NCI-H226 (cell line): ENCODE measurements around the gene AGR3.
A peak's percentile ranks its signal among the peaks of the same experiment; 100 is the strongest.

ENCODE experiments used
- DNase-seq: peaks from one replicate; pipeline ENCODE4 v3.0.0-alpha.2; 2015

AGR3 gene

DNA sequence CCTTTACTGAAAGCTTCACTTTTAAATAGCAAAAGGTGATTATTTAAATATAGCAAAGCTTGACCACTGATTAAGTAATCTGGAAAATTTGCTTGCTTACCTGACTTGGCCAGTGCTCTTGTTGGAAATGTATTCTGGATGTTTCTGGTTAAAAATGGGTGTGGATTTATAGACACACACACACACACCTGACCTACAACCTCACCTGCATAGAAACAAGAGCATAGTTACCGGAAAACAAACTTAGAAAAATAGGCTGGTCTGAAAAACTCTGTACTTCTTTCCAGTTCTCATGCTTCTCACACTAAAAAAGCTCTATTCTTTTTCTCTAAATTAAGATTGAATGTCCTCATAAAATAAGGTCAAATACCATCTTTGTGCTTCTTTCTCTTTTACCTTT lies at the start of gene AGR3:
Gene AGR3, minus strand, starts transcription at position 140 of the 400 bp plus-strand sequence. CDS start 3,365 bp downstream, outside the sequence.
- DNase-seq, result no peak

DNA sequence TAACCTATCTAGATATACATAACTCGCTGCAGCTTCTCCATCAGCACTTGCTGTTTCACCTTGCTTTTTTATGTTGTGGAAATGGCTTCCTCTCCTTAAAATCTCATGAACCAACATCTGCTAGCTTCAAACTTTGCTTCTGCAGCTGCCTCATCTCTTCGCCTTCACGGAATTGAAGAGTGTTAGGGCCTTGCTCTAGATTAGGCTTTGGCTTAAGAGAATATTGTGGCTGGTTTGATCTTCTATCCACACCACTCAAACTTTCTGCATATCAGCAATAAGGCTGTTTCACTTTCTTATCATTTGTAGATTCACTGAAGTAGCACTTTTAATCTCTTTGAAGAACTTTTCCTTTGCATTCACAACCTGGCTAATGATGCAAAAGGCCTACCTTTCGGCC lies 49.2 kb upstream of the AGR3 start:
- no peak for DNase-seq

DNA sequence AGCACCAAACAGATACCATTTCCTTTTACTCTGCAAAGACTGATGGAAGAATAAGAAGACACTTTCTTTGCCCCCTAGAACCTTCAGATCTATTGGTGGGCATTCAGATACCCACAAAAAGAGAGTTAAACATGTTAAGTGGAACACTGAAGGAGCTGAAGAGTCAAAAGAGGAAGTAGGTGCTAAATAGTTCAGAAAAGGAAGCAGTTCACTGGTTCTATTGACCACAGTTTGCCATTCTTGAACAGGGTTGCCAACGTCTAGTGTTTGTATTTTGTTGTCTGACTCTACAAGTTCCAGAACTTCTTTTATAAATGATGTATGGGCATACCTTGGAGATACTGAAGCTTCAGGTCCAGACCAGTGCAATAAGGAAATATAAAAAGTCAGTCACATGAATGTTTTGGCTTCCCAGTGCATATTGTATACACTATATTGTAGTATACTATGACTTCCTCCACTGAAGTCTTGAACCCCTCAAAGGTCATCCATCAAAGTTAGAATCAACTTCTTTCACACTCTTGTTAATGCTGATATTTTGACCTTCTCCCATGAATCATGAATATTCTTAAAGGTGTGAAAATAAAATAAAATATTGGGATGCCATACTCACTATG lies 47.5 kb upstream of the AGR3 start:
- no peak for DNase-seq

DNA sequence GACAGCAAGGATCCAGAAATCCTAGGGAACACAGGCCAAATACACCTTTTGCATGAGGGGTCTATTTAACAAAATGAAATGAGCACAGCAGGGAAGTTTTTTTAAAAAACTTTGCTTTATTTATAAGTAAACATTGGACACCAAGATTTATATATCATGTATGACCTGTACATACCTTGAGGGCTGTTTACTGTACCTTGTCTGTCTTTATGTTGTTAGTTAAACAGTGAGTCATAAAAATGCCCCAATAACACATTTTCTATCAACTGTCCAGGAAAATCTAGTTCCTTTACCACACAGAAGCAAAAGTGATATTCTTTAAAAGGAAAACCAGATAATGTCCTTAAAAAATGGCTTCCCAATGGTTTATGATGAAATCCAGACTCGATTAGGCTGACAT lies 45.1 kb upstream of the AGR3 start:
- DNase-seq, result no peak

DNA sequence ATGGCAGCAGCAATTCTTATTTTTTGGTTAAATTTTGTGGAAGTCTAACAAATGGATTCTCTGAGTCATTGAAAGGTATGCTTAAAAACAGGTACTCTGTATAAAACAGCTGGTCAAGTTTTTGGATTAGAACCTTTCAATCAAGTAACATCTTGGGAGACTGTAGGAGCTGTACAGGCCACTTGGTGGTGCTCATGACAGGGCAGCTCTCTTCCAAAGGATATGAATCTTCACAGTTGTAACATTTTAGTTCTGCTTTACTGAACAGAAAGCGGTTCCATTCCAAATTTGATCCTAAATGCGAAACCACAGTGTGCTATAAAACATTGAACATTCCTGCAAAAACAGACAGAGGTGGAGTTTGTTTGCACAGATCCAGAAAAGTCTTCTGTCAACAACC lies 44.5 kb upstream of the AGR3 start:
- DNase-seq, result peak; percentile 37

DNA sequence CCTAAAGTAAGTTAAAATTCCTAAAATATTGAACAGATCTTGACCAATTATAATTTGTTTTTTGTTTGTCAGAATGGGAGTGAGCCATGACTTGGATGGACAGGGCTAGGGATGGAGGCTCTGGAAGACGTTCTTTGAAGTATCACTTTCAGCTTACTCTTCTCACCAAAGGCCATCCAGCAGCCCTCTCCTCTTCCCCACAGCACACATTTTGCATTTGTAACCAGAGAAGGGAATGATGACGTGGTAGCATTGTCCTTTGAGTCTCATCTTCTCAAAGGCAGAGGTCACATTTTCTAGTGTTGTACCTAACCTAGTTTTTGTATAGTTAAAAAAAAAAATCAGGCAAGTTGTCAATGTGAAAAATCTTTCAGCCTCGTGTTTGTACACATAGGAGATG lies 43.8 kb upstream of the AGR3 start:
- DNase-seq, result no peak

DNA sequence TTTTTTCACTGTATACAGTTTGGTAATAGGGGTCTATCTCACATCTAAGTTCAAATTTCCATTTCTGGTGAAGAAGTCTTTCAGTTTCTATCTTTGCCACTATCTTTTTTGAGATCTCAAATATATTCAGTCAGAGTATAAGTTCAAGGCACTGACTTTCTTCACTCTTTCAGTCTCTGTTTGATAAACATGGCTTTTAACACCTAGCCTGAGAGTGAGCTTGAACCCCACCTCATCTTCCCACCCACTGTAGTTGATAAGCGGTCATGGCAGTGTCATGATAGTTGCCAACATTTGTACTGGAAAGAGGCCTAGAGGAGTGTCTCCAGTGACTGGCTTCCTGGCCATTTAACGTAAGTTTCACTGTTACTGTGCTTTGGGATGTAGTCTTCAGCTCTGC lies 41.2 kb upstream of the AGR3 start:
- DNase-seq, result no peak

DNA sequence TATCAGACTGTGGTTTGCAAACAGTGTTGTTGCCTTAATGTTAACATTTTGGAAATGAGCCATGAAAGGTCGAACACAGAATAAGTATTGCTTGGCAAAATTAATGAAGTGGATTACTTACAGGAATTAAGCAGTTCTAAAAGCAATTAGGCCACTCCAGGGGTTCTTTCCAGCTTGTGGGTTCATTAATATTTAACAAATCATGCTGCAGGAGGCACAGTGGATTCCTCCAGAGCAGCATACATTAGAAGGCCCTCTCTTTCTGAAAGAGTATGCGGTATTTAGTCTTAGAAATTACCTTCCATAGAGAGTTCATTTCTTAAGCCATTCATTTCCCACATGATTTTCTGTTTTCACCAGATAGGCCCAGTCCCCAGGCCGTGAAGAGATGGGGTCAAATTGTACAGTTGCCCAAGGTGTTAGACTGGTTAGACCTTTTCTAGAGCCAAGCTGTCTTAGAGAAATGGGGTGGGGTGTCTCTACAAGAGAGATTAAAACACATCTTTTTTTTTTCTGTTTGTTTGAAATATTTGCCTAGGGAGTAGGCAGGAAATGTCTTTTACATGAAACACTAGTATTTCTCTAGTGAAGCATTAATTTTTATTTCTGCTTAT lies 40.0 kb upstream of the AGR3 start:
- DNase-seq, result peak; percentile 36

DNA sequence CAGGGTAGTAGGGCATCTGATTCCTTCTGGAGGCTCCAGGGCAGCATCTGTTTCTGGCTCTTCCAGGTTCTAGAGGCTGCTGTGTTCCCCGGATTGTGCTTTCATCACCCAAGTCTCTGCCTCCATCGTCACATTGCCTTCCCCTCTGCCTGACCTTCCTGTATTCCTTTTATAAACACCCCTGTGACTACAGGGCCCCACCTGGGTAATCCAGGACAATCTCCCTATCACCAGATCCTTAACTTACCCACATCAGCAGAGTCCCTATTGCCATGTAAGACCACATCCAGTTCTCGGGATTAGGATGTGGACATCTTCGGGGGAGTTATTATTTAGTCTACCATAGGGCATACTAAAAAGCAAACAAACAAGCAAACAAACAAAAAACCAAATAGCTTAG lies 39.4 kb upstream of the AGR3 start:
- DNase-seq, result no peak

DNA sequence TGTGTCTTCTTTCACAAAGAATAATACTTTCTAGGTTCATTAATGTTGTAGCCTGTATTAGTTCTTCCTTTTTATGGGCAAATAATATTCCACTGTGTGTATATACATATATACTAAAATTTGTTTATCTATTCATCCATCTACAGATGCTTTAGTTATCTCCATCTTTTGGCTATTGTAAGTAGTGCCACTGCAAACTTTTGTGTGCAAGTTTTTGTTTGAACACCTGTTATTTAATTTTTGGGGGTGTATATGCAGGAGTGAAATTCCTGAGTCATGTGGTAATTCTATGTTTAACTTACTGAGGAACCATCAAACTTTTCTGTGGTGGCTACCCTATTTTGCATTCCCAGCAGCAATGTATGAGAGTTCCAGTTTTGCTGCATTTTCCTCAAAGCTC lies 37.7 kb upstream of the AGR3 start:
- DNase-seq, result no peak

DNA sequence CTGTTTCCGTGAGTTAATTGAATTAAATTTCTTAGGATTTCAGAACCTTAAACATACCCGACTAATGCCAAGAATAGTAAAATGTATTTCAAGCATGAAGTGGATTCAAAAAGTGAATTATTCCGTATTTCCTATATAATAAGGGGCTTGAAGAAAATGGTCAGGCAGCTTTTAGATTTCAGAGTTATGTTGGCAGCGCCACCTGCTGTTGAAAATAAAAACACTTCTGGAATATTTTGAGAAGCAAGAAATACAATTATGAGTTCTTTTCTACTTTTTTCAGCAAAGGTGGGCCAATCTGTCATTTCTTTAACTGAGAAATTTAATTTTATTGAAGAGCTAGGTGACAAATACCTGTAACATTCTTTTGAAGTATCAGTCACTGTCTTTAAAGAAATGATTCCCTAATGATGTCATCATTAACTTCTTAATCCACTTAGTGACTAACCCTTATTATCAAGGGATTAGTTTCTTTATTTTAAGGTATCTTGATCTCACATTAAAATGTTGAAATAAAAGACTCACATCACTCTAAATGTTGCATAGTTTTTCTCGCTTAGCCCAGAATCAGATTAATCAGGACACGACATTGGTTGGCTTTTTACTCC lies 36.6 kb upstream of the AGR3 start:
- peak; percentile 20 for DNase-seq

DNA sequence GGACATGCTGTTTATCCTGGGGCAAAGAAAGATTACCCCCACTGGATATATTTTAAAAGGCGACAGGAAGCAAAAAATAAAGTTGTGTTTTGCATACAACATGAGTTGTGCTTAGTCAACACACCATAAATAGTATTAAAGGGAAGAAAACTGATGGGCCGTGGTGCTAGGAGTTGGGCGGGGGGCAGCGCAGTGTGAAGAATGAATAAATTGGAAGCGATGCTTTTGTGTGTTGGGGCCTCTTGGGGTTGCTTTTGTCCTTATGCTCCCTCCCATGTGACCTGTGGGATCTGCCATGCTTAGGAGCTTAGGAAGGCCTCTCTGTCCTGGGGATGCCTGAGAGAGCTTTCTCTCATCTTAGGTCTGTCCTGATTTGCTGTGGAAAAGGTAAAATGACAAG lies 35.0 kb upstream of the AGR3 start:
- DNase-seq, result no peak

DNA sequence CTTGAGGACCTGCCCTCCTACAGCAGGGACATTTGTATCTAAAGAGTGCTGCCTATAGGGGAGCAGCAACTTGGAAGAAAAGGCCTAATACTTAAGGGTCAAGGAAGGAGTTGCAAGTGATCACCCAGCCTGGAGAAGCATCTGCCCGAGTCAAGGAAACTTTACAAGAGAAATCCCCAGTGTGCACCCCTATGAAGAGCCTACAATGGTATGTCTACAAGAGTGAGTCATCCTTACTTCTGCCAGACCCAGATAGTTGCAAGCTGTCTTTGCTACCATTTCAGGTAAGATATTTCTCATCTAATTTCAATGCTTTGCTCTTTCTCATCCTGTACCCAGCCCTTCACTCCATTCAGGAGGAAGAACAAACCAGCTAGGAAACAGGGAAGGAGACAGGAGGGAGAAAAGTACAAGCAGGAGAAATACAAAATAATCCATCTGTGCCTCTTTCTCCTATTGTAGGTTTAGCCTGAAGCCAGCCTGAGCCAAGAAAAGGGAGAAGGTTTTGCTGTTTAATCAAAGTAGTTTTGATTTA lies 34.4 kb upstream of the AGR3 start:
- DNase-seq, result peak; percentile 92

DNA sequence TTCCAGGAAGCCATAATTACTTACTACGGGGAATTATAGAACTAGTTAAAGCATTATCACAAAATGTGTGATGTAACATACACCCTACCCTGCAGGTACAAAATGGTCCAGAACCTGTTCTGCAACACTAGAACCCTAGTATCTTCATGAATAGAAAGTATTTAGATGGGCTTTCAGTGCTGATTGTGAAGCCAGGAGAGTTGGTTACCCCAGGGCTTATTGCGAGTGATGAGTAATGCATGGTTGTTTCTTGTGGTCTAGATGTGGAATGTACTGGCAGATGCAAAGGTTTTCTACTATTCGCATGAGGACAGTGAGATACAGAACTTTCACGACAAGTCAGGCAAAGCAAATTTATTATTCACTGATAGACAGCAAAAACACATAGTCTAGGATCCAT lies 33.6 kb upstream of the AGR3 start:
- DNase-seq, result peak; percentile 96

DNA sequence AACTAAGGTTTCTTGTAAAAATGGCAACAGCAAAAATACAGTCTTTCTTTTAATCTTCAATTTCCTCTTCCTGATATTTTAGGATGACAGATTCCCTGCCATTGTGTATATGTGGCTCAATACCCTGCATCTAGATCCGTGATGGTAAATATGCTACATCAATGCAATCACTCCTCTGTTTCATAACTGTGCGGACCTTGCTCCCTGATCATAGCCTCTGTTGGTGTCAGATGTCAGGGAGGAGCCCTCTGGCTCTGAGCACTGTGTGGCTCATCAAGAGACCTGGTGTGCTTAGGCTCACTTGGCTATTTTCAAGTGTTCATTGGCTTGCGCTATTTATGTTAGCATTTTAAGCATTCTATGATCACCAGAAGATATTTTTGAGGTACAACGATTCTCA lies 33.0 kb upstream of the AGR3 start:
- peak; percentile 16 for DNase-seq

DNA sequence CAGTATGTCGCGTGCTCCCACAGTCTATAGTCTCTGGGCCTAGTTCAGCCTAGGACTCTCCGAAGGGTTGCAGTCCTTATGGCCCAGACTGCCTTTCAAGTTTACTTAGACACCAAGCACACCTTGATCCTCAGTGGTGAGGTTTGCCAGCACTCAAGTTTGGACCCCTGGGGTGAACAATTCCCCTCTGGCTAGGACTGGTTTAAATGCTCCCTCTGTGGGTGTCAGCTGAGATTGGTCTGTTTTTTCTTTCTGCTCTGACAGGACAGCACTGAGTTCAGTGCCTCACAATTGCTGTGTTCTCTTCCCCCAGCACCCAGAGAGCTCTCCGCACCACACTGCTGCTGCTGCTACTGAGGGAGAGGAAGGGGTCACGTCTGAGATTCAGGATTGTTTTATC lies 31.9 kb upstream of the AGR3 start:
- DNase-seq, result no peak

DNA sequence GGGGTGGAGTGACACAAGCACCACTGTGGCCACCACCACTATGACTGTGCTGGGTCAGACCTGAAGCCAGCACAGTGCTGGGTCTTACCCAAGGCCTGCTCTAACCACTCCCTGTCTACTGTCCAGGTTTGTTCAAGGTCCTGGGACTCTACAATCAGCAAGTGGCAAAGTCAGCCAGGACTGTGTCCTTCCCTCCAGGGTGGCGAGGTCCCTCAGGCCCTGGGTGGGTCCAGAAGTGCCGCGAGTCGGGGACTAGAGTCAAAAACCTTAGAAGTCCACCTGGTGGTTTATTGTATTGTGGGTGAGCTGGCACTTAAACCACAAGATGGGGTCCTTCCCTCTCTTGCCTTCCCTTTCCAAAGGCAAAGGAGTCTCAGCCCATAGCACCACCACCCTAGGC lies 30.8 kb upstream of the AGR3 start:
- no peak for DNase-seq

DNA sequence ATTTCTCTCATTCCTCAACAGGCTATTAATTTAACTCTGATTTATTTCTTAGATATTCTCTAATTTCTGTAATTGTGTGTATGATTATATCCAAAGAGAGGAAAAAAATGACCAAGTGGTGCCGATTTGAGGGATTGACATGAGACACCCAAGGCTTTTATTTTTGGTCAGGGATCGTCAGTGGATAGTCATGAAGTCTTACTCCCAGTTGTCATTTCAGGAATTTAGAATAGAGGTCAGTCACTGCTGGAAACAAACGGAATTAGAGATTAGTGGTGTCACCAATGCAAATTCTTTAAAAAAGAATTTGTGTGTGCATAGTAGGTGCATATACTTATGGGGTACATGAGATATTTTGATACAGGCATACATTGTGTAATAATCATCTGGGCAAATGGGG lies 26.8 kb upstream of the AGR3 start:
- DNase-seq, result no peak

DNA sequence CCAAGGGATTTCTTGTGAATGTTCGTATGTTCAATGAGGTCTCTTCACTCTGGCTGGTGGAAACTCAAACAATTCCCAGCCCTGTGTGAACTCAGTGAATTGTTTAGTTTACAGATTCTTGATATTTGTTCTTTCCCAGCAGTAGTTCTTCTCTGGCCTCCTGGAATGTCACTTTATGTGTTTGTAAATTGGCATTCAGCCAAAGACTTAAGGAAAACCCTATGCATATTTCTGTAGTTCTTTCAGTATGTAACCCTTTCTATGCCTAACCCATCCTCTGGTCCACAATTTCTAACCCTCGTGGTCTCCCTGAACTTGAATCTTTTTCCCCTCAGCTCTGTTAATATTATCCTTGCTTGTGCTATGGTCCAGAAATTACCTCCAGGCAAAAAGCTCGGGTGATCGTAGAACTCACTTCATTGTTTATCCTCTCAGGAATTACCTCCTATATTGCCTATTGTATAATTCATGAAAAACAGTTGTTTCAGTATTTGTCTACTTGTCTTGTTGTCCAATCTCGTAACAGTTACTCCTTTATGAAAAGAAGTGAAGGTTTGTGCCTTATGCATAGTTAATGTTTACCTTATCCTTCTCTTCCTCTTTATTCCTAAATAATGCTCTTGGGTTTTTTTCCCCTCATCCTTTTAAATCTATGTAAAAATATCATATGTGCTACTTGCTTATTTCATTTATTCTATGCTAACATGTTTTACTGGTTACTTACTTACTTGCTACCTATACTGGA lies 23.7 kb upstream of the AGR3 start:
- DNase-seq, result no peak

DNA sequence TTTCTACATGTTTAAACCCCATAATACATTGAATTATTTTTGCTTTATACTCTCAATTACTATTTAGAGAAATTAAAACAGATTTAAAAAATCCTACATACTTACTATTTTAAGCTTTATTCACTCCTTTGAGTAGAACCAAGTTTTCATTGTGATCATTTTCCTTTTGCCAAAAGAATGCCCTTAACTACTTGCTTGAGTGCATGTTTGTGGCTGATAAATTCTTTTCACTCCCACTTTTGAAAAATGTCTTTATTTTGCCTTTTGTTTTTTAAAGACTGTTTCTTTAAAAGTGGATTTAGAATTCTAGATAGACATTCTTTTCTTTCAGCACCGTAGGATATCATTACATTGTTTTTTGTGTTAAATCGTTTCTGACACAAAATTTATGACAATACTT lies 22.3 kb upstream of the AGR3 start:
- no peak for DNase-seq

DNA sequence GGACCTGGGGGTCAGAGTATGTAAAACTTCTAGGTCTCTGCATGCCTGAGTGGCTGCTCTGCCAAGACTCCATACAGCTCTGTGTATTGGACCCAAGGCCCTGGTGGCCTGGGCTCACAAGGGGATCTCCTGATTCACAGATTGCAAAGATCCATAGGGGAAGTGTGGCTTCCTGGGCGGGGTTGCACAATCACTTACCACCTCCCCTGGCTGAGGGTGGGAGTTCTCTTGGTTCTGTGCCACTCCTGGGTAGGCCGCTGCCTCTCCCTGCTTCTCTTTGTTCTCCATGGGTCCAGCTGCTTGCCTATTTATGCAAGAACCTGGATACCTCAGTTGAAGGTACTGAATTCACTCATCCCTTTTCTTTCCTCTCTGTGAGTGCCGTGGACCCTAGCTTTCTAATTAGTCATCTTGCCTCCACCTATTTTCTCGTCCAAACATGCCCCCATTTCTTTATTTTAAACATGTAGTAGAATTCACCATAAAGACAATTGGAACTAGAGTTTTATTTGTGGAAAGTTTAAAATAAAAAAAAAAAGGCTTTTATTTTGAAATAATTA lies 18.5 kb upstream of the AGR3 start:
- no peak for DNase-seq

DNA sequence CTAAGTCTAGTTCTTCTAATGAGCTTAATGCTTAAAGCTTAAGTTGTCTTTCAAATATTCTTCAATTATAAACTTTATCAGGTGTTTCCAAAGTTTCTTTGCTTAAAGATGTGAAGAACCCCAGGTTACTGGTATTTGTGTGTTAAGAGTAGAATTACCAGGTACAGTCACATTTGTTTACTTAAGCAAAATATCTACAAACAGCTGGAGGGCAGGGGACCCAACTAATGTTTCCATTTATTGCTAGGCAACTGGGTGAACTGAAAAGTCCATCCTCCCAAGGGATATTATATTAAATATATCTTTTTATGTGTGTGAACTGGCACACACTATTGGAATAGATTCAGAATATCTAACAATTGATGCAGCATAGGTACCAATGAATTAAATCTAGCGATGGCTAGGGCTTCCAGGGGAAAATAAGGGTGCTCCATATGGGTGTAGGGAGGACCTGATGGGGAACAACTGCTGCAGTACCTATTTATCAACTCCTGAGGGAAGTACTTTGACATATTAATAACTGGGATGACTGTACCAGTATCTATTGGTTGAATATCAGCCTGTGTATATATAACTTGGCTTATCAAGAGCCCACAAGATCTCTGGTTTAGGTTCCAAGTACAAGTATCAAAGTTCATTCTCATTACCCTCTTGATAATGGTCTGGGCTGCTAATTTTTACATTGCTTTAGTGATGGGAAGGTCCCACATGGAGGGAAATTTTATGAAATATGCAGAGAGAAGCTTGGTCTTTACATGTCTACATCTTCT lies 10.3 kb upstream of the AGR3 start:
- no peak for DNase-seq

DNA sequence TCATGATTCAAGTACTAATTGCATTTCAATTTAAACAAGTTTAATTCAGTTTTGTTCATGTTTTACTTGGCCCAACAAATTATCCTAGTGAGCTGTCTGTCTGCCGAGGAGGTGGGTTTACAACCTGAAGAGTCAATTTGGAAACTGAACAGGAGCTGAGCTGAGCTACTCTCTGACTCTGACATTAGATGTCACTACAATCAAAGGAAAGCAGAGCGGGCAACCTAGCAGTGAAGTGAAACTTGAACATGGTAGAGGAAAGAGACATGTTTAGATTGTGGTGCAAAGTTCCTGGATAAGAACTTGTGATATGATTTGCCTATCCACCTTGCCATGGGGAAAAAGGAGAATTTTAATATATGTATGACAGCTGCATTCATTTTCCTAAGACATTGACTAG lies 9.6 kb upstream of the AGR3 start:
- DNase-seq, result peak; percentile 33
